ENCODE measurements around the gene MRPS23.

Gene MRPS23

GRCh38 chr17:57794841-57795240 lies 55.0 kb downstream of the MRPS23 start:
- DNase-seq (ENCODE audit: low read depth) = no peak

- DNase-seq (ENCODE audit: low read depth) = no peak
These were observed 61.1 kb downstream of the MRPS23 start for GRCh38 chr17:57788725-57789124.

- DNase-seq (ENCODE audit: low read depth) = no peak
These were observed 64.8 kb downstream of the MRPS23 start for GRCh38 chr17:57785022-57785421.

Data from activated T-cell treated with anti-CD3 and anti-CD28 coated beads for 48 hours (primary cell).